ENCODE measurements around the gene SNX13.

The SNX13 gene

GRCh38 chr7:17781491-17782215, 158.6 kb downstream of the SNX13 start:
- no peak for DNase-seq (ENCODE audit: low read depth in 2 of 2)

- DNase-seq (ENCODE audit: low read depth in 2 of 2), result no peak
These were observed 160.9 kb downstream of the SNX13 start for GRCh38 chr7:17779381-17779780.

- DNase-seq (ENCODE audit: low read depth in 2 of 2), result no peak
These were observed 165.5 kb downstream of the SNX13 start for GRCh38 chr7:17774716-17775288.

GRCh38 chr7:17774248-17774647, 166.0 kb downstream of the SNX13 start:
- DNase-seq (ENCODE audit: low read depth in 2 of 2), result no peak

DNA sequence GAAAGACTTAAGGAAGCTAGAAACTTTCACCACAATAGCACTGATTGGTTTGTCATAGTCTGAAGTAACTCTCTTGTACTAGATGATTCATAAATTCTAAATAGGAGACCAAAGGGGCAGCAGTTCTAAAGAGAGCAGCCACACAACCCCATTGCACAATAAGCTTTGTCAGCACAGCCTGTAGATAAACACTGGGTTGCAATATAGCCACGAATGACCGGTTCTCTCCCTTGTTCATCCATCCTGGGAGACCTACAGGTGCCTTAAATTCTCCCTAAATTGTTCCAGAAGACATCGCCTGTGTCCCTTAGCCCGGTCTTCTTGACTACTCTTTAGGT, 167.0 kb downstream of the SNX13 start:
- no peak for DNase-seq (ENCODE audit: low read depth in 2 of 2)

DNA sequence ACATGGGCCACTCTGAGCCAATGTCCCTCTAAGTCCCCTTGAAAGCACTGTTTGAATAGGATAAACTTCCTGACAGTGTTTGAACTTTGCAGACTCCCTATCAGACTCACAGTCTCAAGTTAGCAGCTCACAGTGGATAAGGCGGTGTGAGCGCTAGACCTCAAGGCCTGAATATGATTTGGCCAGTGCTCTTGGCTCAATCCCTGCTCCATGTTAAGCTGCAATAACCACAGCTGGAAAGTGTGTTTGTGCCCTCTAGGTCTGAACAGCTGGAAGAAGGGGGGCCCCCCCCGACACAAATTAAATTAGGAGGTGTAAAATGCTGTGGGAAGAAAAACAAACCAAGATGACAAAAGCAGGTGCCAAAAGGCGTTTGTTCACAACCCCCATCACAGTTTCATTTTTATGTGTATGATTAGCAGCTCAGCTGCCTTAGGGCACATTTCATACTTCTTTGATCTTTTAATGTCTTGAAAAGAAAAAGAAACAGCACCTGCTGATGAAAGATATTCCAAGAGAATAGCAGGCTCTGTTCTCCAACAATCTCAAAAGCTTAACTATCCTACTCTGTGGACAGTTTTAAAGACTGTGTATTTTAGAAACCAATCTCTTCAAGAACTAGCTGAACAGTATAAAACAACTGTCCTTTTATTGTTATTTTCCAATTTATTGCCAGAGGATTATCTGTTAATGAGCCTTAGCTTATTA, 167.6 kb downstream of the SNX13 start:
- DNase-seq (ENCODE audit: low read depth in 2 of 2), result no peak

DNA sequence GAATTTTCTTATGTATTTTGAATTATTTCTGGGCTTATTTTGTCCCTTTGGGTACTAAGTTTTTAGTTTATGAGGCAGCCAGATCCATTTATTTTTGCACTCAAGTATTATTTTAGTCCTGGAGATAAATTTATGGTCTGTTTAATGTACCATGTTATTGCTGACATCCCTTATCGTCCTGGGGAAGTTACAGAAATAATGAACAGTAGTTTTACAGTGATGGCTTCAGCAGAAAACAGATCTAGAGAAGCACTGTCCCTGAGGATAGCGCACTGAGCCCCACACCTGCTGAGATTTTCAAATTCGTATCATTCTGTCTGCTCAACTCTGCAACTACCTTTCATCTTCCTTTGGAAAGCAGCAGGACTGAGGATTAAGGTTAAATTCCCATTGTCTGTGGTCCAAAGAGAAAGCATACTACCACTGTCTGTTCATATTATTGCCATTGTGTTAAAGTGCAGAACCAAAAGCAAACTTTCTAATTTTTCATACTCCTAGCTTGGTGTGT, 168.3 kb downstream of the SNX13 start:
- DNase-seq (ENCODE audit: low read depth in 2 of 2), result no peak

DNA sequence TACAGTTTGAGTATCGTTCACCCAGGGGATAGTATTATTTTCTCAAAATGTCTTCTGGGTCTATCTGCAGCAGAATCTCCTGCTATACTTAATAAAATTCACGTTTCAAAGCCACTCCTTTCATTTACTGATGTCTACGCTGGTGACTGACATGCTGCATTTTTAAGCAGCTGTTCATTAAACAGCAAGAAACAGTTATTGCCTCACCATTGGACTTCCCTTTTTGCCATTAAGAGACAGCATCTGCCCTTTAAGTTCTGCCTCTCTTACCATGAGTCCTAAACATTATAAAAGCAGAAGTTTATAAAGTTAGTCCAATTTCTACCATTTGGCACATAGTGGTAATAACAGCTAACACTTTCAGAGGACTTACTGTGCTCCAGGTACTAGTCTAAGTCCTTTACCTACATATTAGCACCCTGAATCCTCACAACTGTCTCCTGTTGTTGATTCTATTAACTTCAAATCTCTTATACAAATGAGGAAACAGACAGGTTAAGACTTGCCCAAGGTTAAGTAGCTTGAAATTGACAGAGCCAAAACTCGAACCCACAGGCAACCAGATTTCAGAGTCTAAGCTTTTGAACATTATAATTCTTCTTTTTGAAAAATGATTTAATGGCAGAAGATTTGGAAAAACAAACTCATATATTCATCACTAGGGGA, 169.5 kb downstream of the SNX13 start:
- no peak for DNase-seq (ENCODE audit: low read depth in 2 of 2)

DNA sequence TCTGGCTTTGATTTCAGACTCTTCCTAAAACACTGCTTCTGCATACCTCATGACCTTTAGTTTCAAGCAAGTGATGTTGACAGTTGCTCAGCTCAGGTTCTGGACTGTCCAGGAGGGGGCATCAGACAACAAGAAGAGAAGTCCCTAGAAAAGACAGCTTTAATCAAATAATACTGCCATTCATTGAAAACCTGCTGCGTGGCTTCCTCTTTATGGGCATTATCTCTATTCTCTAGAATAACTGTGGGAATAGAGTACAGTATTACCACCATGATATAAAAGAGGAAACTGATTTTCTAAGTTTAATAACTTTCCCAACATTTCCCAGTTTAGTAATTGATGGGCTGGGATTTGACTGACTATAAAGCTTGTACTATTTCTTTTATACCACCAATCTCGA, 170.4 kb downstream of the SNX13 start:
- peak in 1 of 2 donors; percentile 5 for DNase-seq (ENCODE audit: low read depth in 2 of 2)

DNA sequence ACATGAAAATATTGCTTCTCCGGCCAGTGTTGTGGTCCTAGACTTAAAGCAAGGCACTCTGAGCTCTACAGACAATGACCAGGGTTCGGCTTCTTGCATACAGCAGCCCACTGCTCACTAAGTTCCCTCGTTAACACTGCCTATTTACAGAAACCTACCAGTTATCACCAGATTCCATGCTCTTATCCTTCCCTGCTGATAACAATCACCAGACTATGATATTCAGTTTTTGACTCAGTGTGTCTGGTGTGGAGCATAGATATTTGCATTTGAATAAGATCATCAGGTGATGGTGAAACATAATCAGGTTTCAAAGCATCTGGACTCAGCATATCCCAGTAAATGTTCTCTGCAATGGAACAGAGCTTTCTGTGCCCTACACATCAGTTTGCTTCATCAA, 182.3 kb downstream of the SNX13 start:
- no peak for DNase-seq (ENCODE audit: low read depth in 2 of 2)

- no peak for DNase-seq (ENCODE audit: low read depth in 2 of 2)
These were observed 194.2 kb downstream of the SNX13 start for GRCh38 chr7:17746020-17746530.

GRCh38 chr7:17745610-17746009, 194.7 kb downstream of the SNX13 start:
- DNase-seq (ENCODE audit: low read depth in 2 of 2), result no peak

DNA sequence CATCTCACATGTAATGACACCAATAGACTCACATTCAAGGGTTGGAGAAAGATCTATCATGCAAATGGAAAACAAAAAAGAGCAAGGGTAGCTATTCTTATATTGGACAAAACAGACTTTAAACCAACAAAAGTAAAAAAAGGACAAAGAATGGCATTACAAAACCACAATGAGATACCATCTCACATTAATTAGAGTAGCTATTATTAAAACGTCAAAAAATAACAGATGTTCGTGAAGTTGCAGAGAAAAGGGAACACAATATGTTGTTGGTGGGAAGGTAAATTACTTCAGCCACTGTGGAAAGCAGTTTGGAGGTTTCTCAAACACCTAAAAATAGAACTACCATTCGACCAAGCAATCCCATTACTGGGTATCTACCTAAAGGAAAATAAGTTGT, 197.0 kb downstream of the SNX13 start:
- no peak for DNase-seq (ENCODE audit: low read depth in 2 of 2)

GRCh38 chr7:17741426-17741825, 198.9 kb downstream of the SNX13 start:
- DNase-seq (ENCODE audit: low read depth in 2 of 2), result no peak
